Head of caudate nucleus (tissue), 42 donors: ENCODE results near the gene SP4.

Experiments
- DNase-seq, 42 donors: peaks; one replicate each; pipeline versions ENCODE4 v3.0.0 to v3.0.0-alpha.2; 2020 to 2021; ENCODE audit warnings: mixed read lengths in 7 of 42
- intact Hi-C: fragments of 100-400 bp; cut with DNase I; formaldehyde crosslinking; loops from one replicate; pipeline ENCODE4 v1.15.0; 2022

SP4 gene

GRCh38 chr7:21429786-21430574, 2.1 kb downstream of the SP4 start:
- no peak for DNase-seq
- intact Hi-C loops: loop anchor here (5.0 kb wide), 1 partner anchor 512 kb away; no protein-coding TSS in a partner anchor

- DNase-seq: peak in 1 of 42 donors; percentile 19
- intact Hi-C loops: no loop called here
Observed at GRCh38 chr7:21430575-21430954, 2.7 kb downstream of the SP4 start.

GRCh38 chr7:21443149-21443841, 15.4 kb downstream of the SP4 start:
- intact Hi-C loops: no loop called here
- no peak for DNase-seq

GRCh38 chr7:21448974-21449373, 21.1 kb downstream of the SP4 start:
- DNase-seq: no peak
- intact Hi-C loops: no loop called here

GRCh38 chr7:21450076-21450475, 22.2 kb downstream of the SP4 start:
- no peak for DNase-seq
- intact Hi-C loops: no loop called here

GRCh38 chr7:21450941-21451340, 23.1 kb downstream of the SP4 start:
- intact Hi-C loops: no loop called here
- no peak for DNase-seq

- intact Hi-C loops: no loop called here
- DNase-seq: no peak
Observed at GRCh38 chr7:21454182-21454581, 26.3 kb downstream of the SP4 start.

GRCh38 chr7:21454906-21455305, 27.0 kb downstream of the SP4 start:
- DNase-seq: no peak
- intact Hi-C loops: no loop called here

- intact Hi-C loops: no loop called here
- no peak for DNase-seq
Observed at GRCh38 chr7:21461282-21461681, 33.4 kb downstream of the SP4 start.

GRCh38 chr7:21462081-21462480, 34.2 kb downstream of the SP4 start:
- intact Hi-C loops: no loop called here
- no peak for DNase-seq

GRCh38 chr7:21463524-21463923, 35.6 kb downstream of the SP4 start:
- DNase-seq: no peak
- intact Hi-C loops: no loop called here

GRCh38 chr7:21468969-21469368, 41.1 kb downstream of the SP4 start:
- no peak for DNase-seq
- intact Hi-C loops: no loop called here

GRCh38 chr7:21469894-21470293, 42.0 kb downstream of the SP4 start:
- intact Hi-C loops: no loop called here
- no peak for DNase-seq

- no peak for DNase-seq
- intact Hi-C loops: no loop called here
Observed at GRCh38 chr7:21472029-21472428, 44.1 kb downstream of the SP4 start.

GRCh38 chr7:21476429-21476828, 48.5 kb downstream of the SP4 start:
- intact Hi-C loops: no loop called here
- DNase-seq: no peak

- no peak for DNase-seq
- intact Hi-C loops: no loop called here
Observed at GRCh38 chr7:21480693-21481403, 53.0 kb downstream of the SP4 start.

GRCh38 chr7:21486511-21486910, 58.6 kb downstream of the SP4 start:
- intact Hi-C loops: no loop called here
- no peak for DNase-seq

- no peak for DNase-seq
- intact Hi-C loops: no loop called here
Observed at GRCh38 chr7:21495731-21496130, 67.8 kb downstream of the SP4 start.

- DNase-seq: no peak
- intact Hi-C loops: no loop called here
Observed at GRCh38 chr7:21497072-21497471, 69.2 kb downstream of the SP4 start.
